Cardiac muscle cell (in vitro differentiated cells and primary cell): Measurements from ENCODE around the gene ERBB3. TPM values are rescaled to one million over a fixed set of nuclear protein-coding genes. Genes with fewer than 3 reads are reported as not detected.

Source experiments
- DNase-seq, 2 donors: peaks; one replicate each; pipeline versions ENCODE4 v3.0.0 to v3.0.0-alpha.2; 2010 to 2017; ENCODE audit warnings: low read depth in 1 of 2, low spot score in 1 of 2
- H3K27ac ChIP-seq: fragments of 200-600 bp; sonication (generic); 2 replicates; pipeline ENCODE4 v1.5.1; 2016
- H3K27me3 ChIP-seq: fragments of 200-600 bp; sonication (generic); 2 replicates; pipeline ENCODE4 v1.6.0; 2016; ENCODE audit warnings: control low read depth
- H3K36me3 ChIP-seq: fragments of 200-600 bp; sonication (generic); 2 replicates; pipeline ENCODE4 v1.5.1; 2016; ENCODE audit warnings: control low read depth
- H3K4me1 ChIP-seq: fragments of 200-600 bp; sonication (generic); 2 replicates; pipeline ENCODE4 v1.8.1; 2017; ENCODE audit warnings: low read depth, mild to moderate bottlenecking, mixed run types
- H3K4me3 ChIP-seq: fragments of 200-600 bp; sonication (generic); 2 replicates; pipeline ENCODE4 v1.5.1; 2016; ENCODE audit warnings: mild to moderate bottlenecking
- H3K9me3 ChIP-seq: fragments of 200-600 bp; sonication (generic); 2 replicates; pipeline ENCODE4 v1.5.1; 2017; ENCODE audit warnings: low read depth, mild to moderate bottlenecking, control low read depth
- CTCF ChIP-seq: IDR thresholded peaks from 2 replicates; pipeline ENCODE4 v1.5.1; 2012; ENCODE audit warnings: low read depth, mild to moderate bottlenecking, low read length
- polyA plus RNA-seq: library from polyadenylated mRNA; unstranded; fragments of >200 nt; fragmentation: Nextera tagmentation; extraction: Ambion mirVana; gene quantifications from 2 replicates; pipeline ENCODE4 v1.2.1, GENCODE V29; 2016
- total RNA-seq: library from RNA; depleted of rRNA; stranded (reverse); fragments of >200 nt; gene quantifications from 2 replicates; pipeline ENCODE4 v1.2.3, GENCODE V29; 2016

Gene ERBB3
- total and polyA plus RNA-seq, 2 experiments from 2014 or later = 10.5 to 22.0 TPM

- no peaks in the 10 kb centered on the region for H3K27me3 ChIP-seq
- H3K36me3 ChIP-seq = peaks cover 20% of the 10 kb centered on the region
- no peak overlapping the region for H3K4me3 ChIP-seq
- DNase-seq = no peak
- H3K27ac ChIP-seq = no peak overlapping the region
- peaks cover 22% of the 10 kb centered on the region for H3K4me1 ChIP-seq
- H3K9me3 ChIP-seq = no peaks in the 10 kb centered on the region
- TF ChIP-seq CTCF = no peak
Observed at GRCh38 chr12:56130876-56131275, 50.9 kb downstream of the ERBB3 start.

GRCh38 chr12:56134897-56135296 is 54.9 kb downstream of the ERBB3 start:
- TF ChIP-seq CTCF = no peak
- Histone ChIP-seq H3K4me3 (no peak overlapping the region), H3K27ac (no peak overlapping the region), H3K9me3 (no peaks in the 10 kb centered on the region), H3K27me3 (no peaks in the 10 kb centered on the region), H3K4me1 (peaks cover under 1% of the 10 kb centered on the region), H3K36me3 (peaks cover 45% of the 10 kb centered on the region)
- DNase-seq = no peak

- H3K36me3 ChIP-seq = peaks cover 41% of the 10 kb centered on the region
- no peak overlapping the region for H3K4me3 ChIP-seq
- H3K27ac ChIP-seq = no peak overlapping the region
- H3K9me3 ChIP-seq = no peaks in the 10 kb centered on the region
- DNase-seq = no peak
- H3K27me3 ChIP-seq = no peaks in the 10 kb centered on the region
- no peak for TF ChIP-seq CTCF
- no peaks in the 10 kb centered on the region for H3K4me1 ChIP-seq
Observed at GRCh38 chr12:56137853-56138571, 58.0 kb downstream of the ERBB3 start.

GRCh38 chr12:56141946-56142784 is 62.2 kb downstream of the ERBB3 start:
- H3K4me1 ChIP-seq = no peaks in the 10 kb centered on the region
- no peak overlapping the region for H3K27ac ChIP-seq
- H3K4me3 ChIP-seq = no peak overlapping the region
- no peaks in the 10 kb centered on the region for H3K27me3 ChIP-seq
- H3K9me3 ChIP-seq = no peaks in the 10 kb centered on the region
- DNase-seq = no peak
- no peak for TF ChIP-seq CTCF
- H3K36me3 ChIP-seq = peaks cover 43% of the 10 kb centered on the region

GRCh38 chr12:56143217-56143616 is 63.3 kb downstream of the ERBB3 start:
- no peak for DNase-seq
- TF ChIP-seq CTCF = no peak
- H3K27ac ChIP-seq = no peak overlapping the region
- no peaks in the 10 kb centered on the region for H3K4me1 ChIP-seq
- H3K36me3 ChIP-seq = peaks cover 33% of the 10 kb centered on the region
- no peak overlapping the region for H3K4me3 ChIP-seq
- no peaks in the 10 kb centered on the region for H3K9me3 ChIP-seq
- no peaks in the 10 kb centered on the region for H3K27me3 ChIP-seq
